HepG2 (cell line): ENCODE results near the gene RABGGTA. TPM values are rescaled to one million over a fixed set of nuclear protein-coding genes. Genes with fewer than 3 reads are reported as not detected.

Experiments used
- FOXP4 ChIP-seq: sonication (generic); formaldehyde crosslinking; IDR thresholded peaks from 2 replicates; pipeline ENCODE4 v1.4.0; 2020; ENCODE audit warnings: missing genetic modification reagents
- HMGXB3 ChIP-seq: sonication (generic); formaldehyde crosslinking; IDR thresholded peaks from 2 replicates; pipeline ENCODE4 v1.4.0; 2020; ENCODE audit warnings: missing genetic modification reagents, borderline replicate concordance
- HNRNPLL ChIP-seq: fragments of 200-400 bp; formaldehyde crosslinking; IDR thresholded peaks from 2 replicates; pipeline ENCODE4 v1.6.1; 2017; ENCODE audit warnings: mild to moderate bottlenecking, low read depth, low read length; ENCODE audit not compliant: poor library complexity, severe bottlenecking
- MAFF ChIP-seq: IDR thresholded peaks from 2 replicates; pipeline ENCODE4 v1.6.1; 2011; ENCODE audit warnings: low read depth, low read length, improper control_type of control experiment
- MTF2 ChIP-seq: sonication (generic); formaldehyde crosslinking; IDR thresholded peaks from 2 replicates; pipeline ENCODE4 v1.5.0; 2020; ENCODE audit warnings: missing genetic modification reagents, borderline replicate concordance
- SALL1 ChIP-seq: sonication (generic); formaldehyde crosslinking; IDR thresholded peaks from 2 replicates; pipeline ENCODE4 v1.8.0; 2022; ENCODE audit warnings: mild to moderate bottlenecking, missing genetic modification reagents
- TEF ChIP-seq: sonication (generic); formaldehyde crosslinking; IDR thresholded peaks from 2 replicates; pipeline ENCODE4 v1.5.0; 2020; ENCODE audit warnings: missing genetic modification reagents
- YY1 ChIP-seq: IDR thresholded peaks from 2 replicates; pipeline ENCODE4 v1.6.1; 2011; ENCODE audit warnings: low read length, low read depth, moderate library complexity, mild to moderate bottlenecking; ENCODE audit not compliant: insufficient read depth, insufficient replicate concordance
- ZFAT ChIP-seq: sonication (generic); formaldehyde crosslinking; conservative IDR thresholded peaks from 2 replicates; pipeline ENCODE4 v1.8.1; 2023; ENCODE audit warnings: missing genetic modification reagents, inconsistent platforms
- ZMYM3 ChIP-seq: sonication (generic); formaldehyde crosslinking; IDR thresholded peaks from 2 replicates; pipeline ENCODE4 v1.5.1; 2020; ENCODE audit warnings: mild to moderate bottlenecking, missing genetic modification reagents
- ZNF430 ChIP-seq: sonication (generic); formaldehyde crosslinking; IDR thresholded peaks from 2 replicates; pipeline ENCODE4 v1.9.0; 2021; ENCODE audit warnings: mild to moderate bottlenecking, missing genetic modification reagents
- ZNF512 ChIP-seq: sonication (generic); formaldehyde crosslinking; IDR thresholded peaks from 2 replicates; pipeline ENCODE4 v1.4.0; 2020; ENCODE audit warnings: mild to moderate bottlenecking, missing genetic modification reagents
- ZNF550 ChIP-seq: sonication (generic); formaldehyde crosslinking; IDR thresholded peaks from 2 replicates; pipeline ENCODE4 v1.4.0; 2020; ENCODE audit warnings: mild to moderate bottlenecking, missing genetic modification reagents, borderline replicate concordance
- ZNF572 ChIP-seq: sonication (generic); formaldehyde crosslinking; IDR thresholded peaks from 2 replicates; pipeline ENCODE4 v1.5.1; 2020; ENCODE audit warnings: mild to moderate bottlenecking, missing genetic modification reagents
- ZNF878 ChIP-seq: sonication (generic); formaldehyde crosslinking; IDR thresholded peaks from 2 replicates; pipeline ENCODE4 v1.8.1; 2023; ENCODE audit warnings: mild to moderate bottlenecking, missing genetic modification reagents, moderate library complexity
- ZSCAN29 ChIP-seq: sonication (generic); formaldehyde crosslinking; conservative IDR thresholded peaks from 2 replicates; pipeline ENCODE4 v1.4.0; 2020; ENCODE audit warnings: mild to moderate bottlenecking, missing genetic modification reagents
- polyA plus RNA-seq, 8 experiments: library from polyadenylated mRNA; depleted of rRNA in 3 of 8; stranded (reverse) in 7 of 8; unstranded in 1 of 8; fragments of >200 nt; fragmentation: Illumina TruSeq in 4 of 8; extraction: Trizol in 4 of 8; gene quantifications; 2 replicates each; pipeline versions ENCODE4 v1.2.1 to v1.2.3, GENCODE V29; 2011 to 2016; ENCODE audit warnings: low read depth in 4 of 8, missing spikeins in 1 of 8, mixed read lengths in 1 of 8; ENCODE audit not compliant: insufficient read depth in 1 of 8
- total RNA-seq, 5 experiments: library from RNA; depleted of rRNA; stranded (reverse); fragments of >200 nt; fragmentation: Illumina TruSeq; extraction: Trizol; gene quantifications; 2 replicates each; pipeline ENCODE4 v1.2.3, GENCODE V29; 2016; ENCODE audit warnings: low read depth in 1 of 5

RABGGTA gene
- total and polyA plus RNA-seq, 2 of the 13 experiments (the other 11 are each of a cell fraction or from before 2014, with no cell fraction given) = 57.9 to 90.8 TPM

GRCh38 chr14:24299255-24300191, 28.1 kb upstream of the RABGGTA start, which contains the start of the genes DHRS1 and NOP9 (continued):
- TF ChIP-seq ZNF550 (peak; percentile 97; the same call in 1 of the 2 replicates), HMGXB3 (CRISPR knock-in tag) (peak; percentile 82; the same call in 1 of the 2 replicates), SALL1 (CRISPR knock-in tag) (peak; percentile 96; the same call in 1 of the 2 replicates), ZNF572 (CRISPR knock-in tag) (peak; percentile 73), ZFAT (CRISPR knock-in tag) (no peak; the same call in 1 of the 2 replicates), ZNF878 (CRISPR knock-in tag) (no peak), ZMYM3 (CRISPR knock-in tag) (peak; percentile 80; the same call in 1 of the 2 replicates), ZSCAN29 (CRISPR knock-in tag) (peak; percentile 93), MTF2 (CRISPR knock-in tag) (peak; percentile 53; the same call in 1 of the 2 replicates), FOXP4 (CRISPR knock-in tag) (peak; percentile 86), YY1 (peak; percentile 85), ZNF512 (peak; percentile 88; the same call in 1 of the 2 replicates), MAFF (no peak; the same call in 1 of the 2 replicates), HNRNPLL (peak; percentile 94), ZNF430 (CRISPR knock-in tag) (no peak; the same call in none of the 2 replicates), TEF (peak; percentile 78; the same call in 1 of the 2 replicates)
